ENCODE data around the gene ST3GAL6.

- TF ChIP-seq CTCF (IDR thresholded peaks at IDR 0.05; ENCODE audit: insufficient read depth, low read length) (no peak), REST (IDR thresholded peaks at IDR 0.05; ENCODE audit: insufficient replicate concordance, low read depth) (no peak), POLR2AphosphoS5 (IDR thresholded peaks at IDR 0.05; ENCODE audit: low read depth) (no peak), SPI1 (IDR thresholded peaks at IDR 0.05; ENCODE audit: borderline replicate concordance, low read depth) (no peak), GABPA (IDR thresholded peaks at IDR 0.05; ENCODE audit: low read depth) (no peak)
Measured at GRCh38 chr3:98829246-98829832, 66.2 kb downstream of the ST3GAL6 start.

Data from HL-60 (cell line).